22Rv1 (cell line): ENCODE data around the gene GRAMD4.

Source experiments
- H3K27ac ChIP-seq: fragments of 450-650 bp; 2 replicates; pipeline ENCODE4 v1.5.1; 2017
- CTCF ChIP-seq: fragments of 450-650 bp; IDR thresholded peaks from 2 replicates; pipeline ENCODE4 v1.5.1; 2017; ENCODE audit warnings: mild to moderate bottlenecking
- ZFX ChIP-seq: fragments of 450-650 bp; IDR thresholded peaks from 2 replicates; pipeline ENCODE4 v1.6.1; 2017; ENCODE audit warnings: antibody characterized with exemption, borderline replicate concordance

GRAMD4 gene

GRCh38 chr22:46701262-46701661 is 81.1 kb downstream of the GRAMD4 start:
- TF ChIP-seq CTCF (no peak), ZFX (no peak)

GRCh38 chr22:46703171-46703995 is 83.2 kb downstream of the GRAMD4 start:
- H3K27ac ChIP-seq = no peak overlapping the region
- TF ChIP-seq ZFX = no peak
- no peak for TF ChIP-seq CTCF

More at GRCh38 chr22:46701262-46701661, 81.1 kb downstream of the GRAMD4 start:
- no peak overlapping the region for H3K27ac ChIP-seq

- TF ChIP-seq ZFX (no peak), CTCF (no peak)
These were observed 83.8 kb downstream of the GRAMD4 start for GRCh38 chr22:46703996-46704370.

GRCh38 chr22:46706060-46706459 is 85.9 kb downstream of the GRAMD4 start:
- no peak overlapping the region for H3K27ac ChIP-seq
- TF ChIP-seq CTCF (no peak), ZFX (no peak)

More at GRCh38 chr22:46703996-46704370, 83.8 kb downstream of the GRAMD4 start:
- H3K27ac ChIP-seq = no peak overlapping the region

- TF ChIP-seq CTCF (no peak), ZFX (no peak)
These were observed 87.1 kb downstream of the GRAMD4 start for GRCh38 chr22:46707305-46707704.

GRCh38 chr22:46707827-46708570 is 87.8 kb downstream of the GRAMD4 start:
- H3K27ac ChIP-seq = no peak overlapping the region
- TF ChIP-seq CTCF (no peak), ZFX (no peak)

More at GRCh38 chr22:46707305-46707704, 87.1 kb downstream of the GRAMD4 start:
- H3K27ac ChIP-seq = no peak overlapping the region
